H1 (cell line): ENCODE measurements around the gene UTRN. TPM values are rescaled to one million over a fixed set of nuclear protein-coding genes. Genes with fewer than 3 reads are reported as not detected.

Source experiments
- BCL11A ChIP-seq, 2 experiments: IDR thresholded peaks; one replicate each; pipeline ENCODE4 v1.6.1; 2011; ENCODE audit warnings: low read depth in 2 of 2, low read length in 2 of 2, mild to moderate bottlenecking in 2 of 2
- HDAC2 ChIP-seq, 2 experiments: fragments of 300-600 bp in 1 of 2; sonication (generic) in 1 of 2; IDR thresholded peaks; 2 replicates each; pipeline ENCODE4 v1.6.1; 2011 to 2012; ENCODE audit warnings: low read depth in 2 of 2, low read length in 2 of 2, mild to moderate bottlenecking in 2 of 2, moderate library complexity in 2 of 2, borderline replicate concordance in 1 of 2, inconsistent platforms in 1 of 2
- JUND ChIP-seq: IDR thresholded peaks from 2 replicates; pipeline ENCODE4 v1.6.1; 2011; ENCODE audit warnings: mild to moderate bottlenecking, improper control_type of control experiment, low read length
- RNF2 ChIP-seq: fragments of 200-900, 300-1000 bp; sonication (generic); IDR thresholded peaks from 2 replicates; pipeline ENCODE4 v1.7.1; 2016; ENCODE audit warnings: borderline replicate concordance, low read depth, mild to moderate bottlenecking, antibody characterized with exemption, low read length; ENCODE audit not compliant: poor library complexity, severe bottlenecking; ENCODE audit errors: missing control alignments
- TEAD4 ChIP-seq: IDR thresholded peaks from 2 replicates; pipeline ENCODE4 v1.6.1; 2012; ENCODE audit warnings: low read depth, low read length, inconsistent platforms, mixed read lengths
- polyA plus RNA-seq, 7 experiments: library from polyadenylated mRNA; depleted of rRNA in 3 of 7; stranded (reverse) in 5 of 7; unstranded in 2 of 7; fragments of >200 nt in 5 of 7; fragments of 200-250 nt in 2 of 7; gene quantifications; 1 replicate in 5 of 7; 2 replicates in 1 of 7; 4 replicates in 1 of 7; pipeline versions ENCODE4 v1.2.1 to v1.2.3, GENCODE V29; 2011 to 2013; ENCODE audit warnings: missing spikeins in 2 of 7, mixed read lengths in 2 of 7
- total RNA-seq: library from RNA; stranded (reverse); fragmentation: NEBNext Ultra II Directional; extraction: Animal tissue kit (Norgen Biotek cat#: 25700); gene quantifications from 2 replicates; pipeline ENCODE4 v1.2.1, GENCODE V29; 2021

UTRN gene
- total and polyA plus RNA-seq, 2 of the 8 experiments (the other 6 are each of a cell fraction or from before 2014, with no cell fraction given) = 25.0 to 112 TPM

GRCh38 chr6:144277605-144278227 is 7.4 kb upstream of the UTRN start (continued):
- TF ChIP-seq RNF2 = no peak
- TF ChIP-seq BCL11A (IDR thresholded peaks at IDR 0.05; ENCODE audit: low read depth in 2 of 2, low read length in 2 of 2) = no peak
- TF ChIP-seq JUND = no peak
- no peak for TF ChIP-seq TEAD4
- TF ChIP-seq HDAC2 (IDR thresholded peaks at IDR 0.05; ENCODE audit: borderline replicate concordance in 1 of 2, low read depth in 2 of 2, low read length in 2 of 2) = no peak
